ENCODE data around the gene MEG3. TPM values are rescaled to one million over a fixed set of nuclear protein-coding genes. Genes with fewer than 3 reads are reported as not detected.

MEG3 gene
- total and polyA plus RNA-seq, 2 of the 8 experiments (the other 6 are each of a cell fraction or from before 2014, with no cell fraction given), result 0.17 to 1.1 TPM

DNA sequence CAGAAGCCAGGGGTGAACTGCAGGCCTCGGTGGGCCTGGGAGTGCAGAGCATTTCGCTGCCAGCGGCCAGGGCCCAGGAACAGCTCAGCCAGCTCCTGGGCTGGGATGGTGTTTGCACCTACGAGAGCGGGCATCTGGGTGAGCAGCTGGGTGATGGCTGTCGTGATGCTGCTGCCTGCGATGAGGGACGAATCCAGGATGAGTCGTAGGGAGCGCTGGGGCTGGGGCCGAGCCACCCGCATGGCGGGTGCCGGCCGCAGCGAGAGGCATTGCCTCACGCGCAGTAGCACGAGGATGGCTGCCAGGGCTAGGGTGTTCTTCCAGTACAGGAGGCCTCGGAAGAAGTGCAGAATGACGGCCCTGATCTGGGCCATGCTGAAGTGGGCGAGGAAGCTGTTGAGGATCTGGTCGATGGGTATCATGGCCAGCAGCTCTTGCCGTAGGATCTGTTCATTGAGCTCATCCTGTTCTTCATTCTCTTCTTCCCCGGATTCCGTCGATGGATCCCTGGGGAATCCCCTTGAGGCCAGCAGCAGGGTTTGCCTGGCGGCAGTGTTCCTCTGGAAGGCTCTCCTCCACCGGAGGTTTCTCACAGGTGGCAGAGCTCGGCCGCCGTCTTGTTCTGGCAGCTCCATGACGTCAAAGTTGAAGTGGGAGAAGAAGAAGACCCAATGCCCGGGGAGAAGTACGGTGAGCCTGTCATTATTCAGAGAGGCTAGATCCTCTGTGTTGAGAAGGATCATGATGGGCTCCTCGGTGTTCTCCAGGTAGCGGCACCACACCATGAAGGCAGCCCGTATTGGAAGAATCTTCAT is 55.5 kb downstream of the MEG3 start:
- no peak overlapping the region for H2AK5ac ChIP-seq (ENCODE audit: low read depth, low read length)
- POLR2A ChIA-PET (ENCODE audit: partially characterized antibody), result interaction anchor here (0.6 kb wide), 1 partner anchor 8 kb away, joined by 3 read pairs; no protein-coding TSS in a partner anchor
- TF ChIP-seq, protein P1, sequence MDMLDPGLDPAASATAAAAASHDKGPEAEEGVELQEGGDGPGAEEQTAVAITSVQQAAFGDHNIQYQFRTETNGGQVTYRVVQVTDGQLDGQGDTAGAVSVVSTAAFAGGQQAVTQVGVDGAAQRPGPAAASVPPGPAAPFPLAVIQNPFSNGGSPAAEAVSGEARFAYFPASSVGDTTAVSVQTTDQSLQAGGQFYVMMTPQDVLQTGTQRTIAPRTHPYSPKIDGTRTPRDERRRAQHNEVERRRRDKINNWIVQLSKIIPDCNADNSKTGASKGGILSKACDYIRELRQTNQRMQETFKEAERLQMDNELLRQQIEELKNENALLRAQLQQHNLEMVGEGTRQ (IDR thresholded peaks at IDR 0.05; ENCODE audit: low read length), result no peak
- no peak for TF ChIP-seq POU5F1 (IDR thresholded peaks at IDR 0.05; ENCODE audit: low read depth, low read length)
- no peak for TF ChIP-seq CBX5 (IDR thresholded peaks at IDR 0.05; ENCODE audit: low read depth, low read length)
- no peak for TF ChIP-seq EGR1 (IDR thresholded peaks at IDR 0.05; ENCODE audit: borderline replicate concordance, low read depth, low read length)
- no peak for TF ChIP-seq CEBPB (IDR thresholded peaks at IDR 0.05; ENCODE audit: low read depth, low read length)
- TF ChIP-seq, protein P2, sequence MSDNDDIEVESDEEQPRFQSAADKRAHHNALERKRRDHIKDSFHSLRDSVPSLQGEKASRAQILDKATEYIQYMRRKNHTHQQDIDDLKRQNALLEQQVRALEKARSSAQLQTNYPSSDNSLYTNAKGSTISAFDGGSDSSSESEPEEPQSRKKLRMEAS (IDR thresholded peaks at IDR 0.05), result no peak
- TF ChIP-seq, protein P3, sequence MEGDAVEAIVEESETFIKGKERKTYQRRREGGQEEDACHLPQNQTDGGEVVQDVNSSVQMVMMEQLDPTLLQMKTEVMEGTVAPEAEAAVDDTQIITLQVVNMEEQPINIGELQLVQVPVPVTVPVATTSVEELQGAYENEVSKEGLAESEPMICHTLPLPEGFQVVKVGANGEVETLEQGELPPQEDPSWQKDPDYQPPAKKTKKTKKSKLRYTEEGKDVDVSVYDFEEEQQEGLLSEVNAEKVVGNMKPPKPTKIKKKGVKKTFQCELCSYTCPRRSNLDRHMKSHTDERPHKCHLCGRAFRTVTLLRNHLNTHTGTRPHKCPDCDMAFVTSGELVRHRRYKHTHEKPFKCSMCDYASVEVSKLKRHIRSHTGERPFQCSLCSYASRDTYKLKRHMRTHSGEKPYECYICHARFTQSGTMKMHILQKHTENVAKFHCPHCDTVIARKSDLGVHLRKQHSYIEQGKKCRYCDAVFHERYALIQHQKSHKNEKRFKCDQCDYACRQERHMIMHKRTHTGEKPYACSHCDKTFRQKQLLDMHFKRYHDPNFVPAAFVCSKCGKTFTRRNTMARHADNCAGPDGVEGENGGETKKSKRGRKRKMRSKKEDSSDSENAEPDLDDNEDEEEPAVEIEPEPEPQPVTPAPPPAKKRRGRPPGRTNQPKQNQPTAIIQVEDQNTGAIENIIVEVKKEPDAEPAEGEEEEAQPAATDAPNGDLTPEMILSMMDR (IDR thresholded peaks at IDR 0.05; ENCODE audit: control extremely low read depth in 1 of 3, insufficient read depth in 1 of 3, low read depth in 1 of 3, low read length in 3 of 3), result no peak
- TF ChIP-seq GABPA (IDR thresholded peaks at IDR 0.05; ENCODE audit: borderline replicate concordance, insufficient read depth, low read length), result no peak

More for the DNA sequence above, 55.5 kb downstream of the MEG3 start:
- Histone ChIP-seq H3K9ac (replicated peaks in 1 of 4; ENCODE audit: extremely low read depth in 1 of 4, low read depth in 3 of 4, low read length in 3 of 4) (no peak overlapping the region), H2BK20ac (ENCODE audit: low read length) (no peak overlapping the region), H3K18ac (ENCODE audit: extremely low read depth, low read length) (no peak overlapping the region), H3K79me2 (ENCODE audit: control insufficient read depth in 1 of 2, insufficient read depth in 2 of 2, low read length in 2 of 2) (no peaks in the 10 kb centered on the region), H3K36me3 (ENCODE audit: control insufficient read depth in 2 of 4, insufficient read depth in 4 of 4, low read length in 3 of 4) (no peaks in the 10 kb centered on the region; a peak in 1 of 8 replicates), H2BK12ac (ENCODE audit: low read depth, low read length) (no peak overlapping the region), H3K4me3 (ENCODE audit: extremely low read depth in 1 of 4, insufficient read depth in 2 of 4, low read depth in 3 of 4, low read length in 4 of 4) (no peak overlapping the region), H3K79me1 (ENCODE audit: low read depth, low read length) (no peaks in the 10 kb centered on the region), H4K5ac (ENCODE audit: insufficient read length, low read depth, low read length) (no peak overlapping the region), H2BK5ac (ENCODE audit: low read depth, low read length) (no peak overlapping the region), H3K14ac (ENCODE audit: insufficient read length) (no peak overlapping the region), H2BK15ac (ENCODE audit: low read length) (no peak overlapping the region), H2BK120ac (replicated peaks; ENCODE audit: low read depth, low read length) (no peak overlapping the region), H4K8ac (ENCODE audit: extremely low read depth, insufficient read depth, low read length) (no peak overlapping the region), H4K91ac (replicated peaks; ENCODE audit: insufficient read length, low read length) (no peak overlapping the region), H3K9me3 (ENCODE audit: insufficient read depth in 2 of 2, low read depth in 1 of 2, low read length in 1 of 2) (peaks cover 0 to 15% of the 10 kb centered on the region in 2 experiments; a peak in 1 of 4 replicates), H3K27ac (ENCODE audit: low read depth, low read length) (no peak overlapping the region), H3K4me2 (ENCODE audit: insufficient read depth in 1 of 2, low read depth in 2 of 2, low read length in 2 of 2) (no peak overlapping the region), H3K56ac (replicated peaks; ENCODE audit: insufficient read length, low read depth, low read length) (no peak overlapping the region), H2AFZ (ENCODE audit: low read length) (no peak overlapping the region), H3K4me1 (replicated peaks in 1 of 4; ENCODE audit: control insufficient read depth in 3 of 4, insufficient read depth in 4 of 4, low read length in 3 of 4) (0 out of 7 replicates have a peak, but pooled peaks cover 0 to 3% (median 0%) of the 10 kb centered on the region in 4 experiments), H3K27me3 (replicated peaks in 1 of 4; ENCODE audit: control insufficient read depth in 3 of 4, extremely low read depth in 1 of 4, insufficient read depth in 3 of 4, low read length in 3 of 4) (no peaks in the 10 kb centered on the region; a peak in 2 of 7 replicates), H3K4ac (replicated peaks; ENCODE audit: insufficient read length, low read depth, low read length) (no peak overlapping the region), H3K23ac (ENCODE audit: insufficient read length) (no peak overlapping the region), H4K20me1 (replicated peaks in 1 of 2; ENCODE audit: control insufficient read depth in 1 of 2, insufficient read depth in 2 of 2, low read length in 2 of 2) (no peaks in the 10 kb centered on the region), H3K23me2 (ENCODE audit: low read depth, low read length) (no peaks in the 10 kb centered on the region)
- DNase-seq (ENCODE audit: low read depth in 1 of 2, low spot score in 2 of 2) (no peak), FAIRE-seq (no peak)
- CTCF ChIA-PET (ENCODE audit: partially characterized antibody), result interaction anchor here (1.7 kb wide), 1 partner anchor 21 kb away, joined by 5 read pairs; no protein-coding TSS in a partner anchor
- WGBS, 2 experiments (ENCODE audit: extremely low coverage in 1 of 2, insufficient coverage in 1 of 2, insufficient read length in 1 of 2, insufficient replicate concordance in 2 of 2, low coverage in 1 of 2, low lambda C conversion rate in 2 of 2, missing lambda C conversion rate in 1 of 2), result 91% methylated on average over 36 of the region's 38 CpGs; no CpG with 5 or more reads in 1 of the 2 experiments

All from H1 (cell line).